ENCODE data around the gene MEIKIN.
"Not testable (repeated sequence)": the region's sequence is repeated elsewhere in the genome, so short reads cannot be mapped to it uniquely, and the experiment has no call there.

MEIKIN gene

DNA sequence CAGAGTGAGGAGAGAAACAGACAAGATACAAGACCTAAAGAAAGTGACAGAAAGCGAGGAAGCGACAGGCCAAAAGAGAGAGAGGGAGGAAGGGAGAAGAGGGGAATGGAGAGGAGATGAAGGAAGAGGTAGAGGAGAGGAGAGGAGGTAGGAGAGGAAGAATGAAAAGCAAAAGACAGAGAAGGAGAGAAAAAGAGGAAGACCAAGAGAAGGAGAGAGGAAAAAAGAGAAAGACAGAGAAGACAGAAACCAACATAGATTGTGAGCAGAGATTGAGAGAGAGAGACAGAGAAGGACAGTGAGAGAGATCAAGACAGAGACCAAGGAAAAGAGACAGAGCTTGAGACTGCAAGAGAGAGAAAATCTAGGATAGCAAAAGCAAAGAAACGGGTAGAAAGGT lies 90.0 kb downstream of the MEIKIN start:
- H3K27me3 ChIP-seq (ENCODE audit: control insufficient read depth in 2 of 2, insufficient read depth in 2 of 2, low read length in 2 of 2): no peaks in the 10 kb centered on the region
- no peaks in the 10 kb centered on the region for H3K36me3 ChIP-seq (ENCODE audit: control insufficient read depth in 2 of 2, insufficient read depth in 2 of 2, low read length in 2 of 2)
- no peaks in the 10 kb centered on the region for H3K9me3 ChIP-seq (ENCODE audit: control insufficient read depth in 2 of 2, low read length in 2 of 2)
- no peak overlapping the region for H3K4me3 ChIP-seq (ENCODE audit: low read length in 2 of 2)
- no peak overlapping the region for H3K9ac ChIP-seq (ENCODE audit: low read depth in 1 of 2, low read length in 2 of 2)
- H3K27ac ChIP-seq (ENCODE audit: low read depth in 2 of 2, low read length in 2 of 2): no peak overlapping the region
- H3K4me1 ChIP-seq (ENCODE audit: control insufficient read depth in 2 of 2, insufficient read depth in 2 of 2, low read length in 2 of 2): no peaks in the 10 kb centered on the region

GRCh38 chr5:131854134-131854533 lies 91.3 kb downstream of the MEIKIN start:
- Histone ChIP-seq H3K36me3 (ENCODE audit: control insufficient read depth in 2 of 2, insufficient read depth in 2 of 2, low read length in 2 of 2) (no peaks in the 10 kb centered on the region), H3K27ac (ENCODE audit: low read depth in 2 of 2, low read length in 2 of 2) (no peak overlapping the region), H3K4me1 (ENCODE audit: control insufficient read depth in 2 of 2, insufficient read depth in 2 of 2, low read length in 2 of 2) (no peaks in the 10 kb centered on the region), H3K27me3 (ENCODE audit: control insufficient read depth in 2 of 2, insufficient read depth in 2 of 2, low read length in 2 of 2) (no peaks in the 10 kb centered on the region), H3K9ac (ENCODE audit: low read depth in 1 of 2, low read length in 2 of 2) (no peak overlapping the region), H3K9me3 (ENCODE audit: control insufficient read depth in 2 of 2, low read length in 2 of 2) (no peaks in the 10 kb centered on the region), H3K4me3 (ENCODE audit: low read length in 2 of 2) (no peak overlapping the region)

DNA sequence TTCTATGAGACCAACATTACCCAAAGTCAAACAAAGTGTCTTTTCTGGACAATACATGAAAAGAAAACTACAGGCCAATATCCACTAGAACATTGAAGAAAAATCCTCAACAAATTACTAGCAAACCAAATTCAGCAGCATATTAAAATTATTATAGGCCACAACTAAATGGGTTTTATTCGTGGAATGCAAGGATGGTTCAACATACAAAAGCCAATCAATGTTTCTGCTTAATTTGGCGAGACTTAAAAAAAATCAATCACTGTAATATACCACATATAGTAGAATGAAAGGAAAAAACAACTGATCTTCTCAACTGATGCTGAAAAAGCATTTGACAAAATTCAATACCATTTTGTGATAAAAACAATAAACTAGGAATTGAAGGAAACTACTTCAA lies 96.8 kb downstream of the MEIKIN start:
- Histone ChIP-seq H3K9me3 (ENCODE audit: control insufficient read depth in 2 of 2, low read length in 2 of 2) (peaks cover 2 to 4% of the 10 kb centered on the region in 2 donors), H3K4me1 (ENCODE audit: control insufficient read depth in 2 of 2, insufficient read depth in 2 of 2, low read length in 2 of 2) (no peaks in the 10 kb centered on the region), H3K27me3 (ENCODE audit: control insufficient read depth in 2 of 2, insufficient read depth in 2 of 2, low read length in 2 of 2) (no peaks in the 10 kb centered on the region)

GRCh38 chr5:131846536-131846935 lies 98.9 kb downstream of the MEIKIN start:
- no peaks in the 10 kb centered on the region for H3K27me3 ChIP-seq (ENCODE audit: control insufficient read depth in 2 of 2, insufficient read depth in 2 of 2, low read length in 2 of 2)
- H3K4me3 ChIP-seq (ENCODE audit: low read length in 2 of 2): no peak overlapping the region
- no peaks in the 10 kb centered on the region for H3K36me3 ChIP-seq (ENCODE audit: control insufficient read depth in 2 of 2, insufficient read depth in 2 of 2, low read length in 2 of 2)
- peaks cover 2 to 4% of the 10 kb centered on the region in 2 donors for H3K9me3 ChIP-seq (ENCODE audit: control insufficient read depth in 2 of 2, low read length in 2 of 2)
- no peak overlapping the region for H3K9ac ChIP-seq (ENCODE audit: low read depth in 1 of 2, low read length in 2 of 2)
- no peak overlapping the region for H3K27ac ChIP-seq (ENCODE audit: low read depth in 2 of 2, low read length in 2 of 2)
- no peaks in the 10 kb centered on the region for H3K4me1 ChIP-seq (ENCODE audit: control insufficient read depth in 2 of 2, insufficient read depth in 2 of 2, low read length in 2 of 2)

More for the DNA sequence above, 96.8 kb downstream of the MEIKIN start:
- Histone ChIP-seq H3K27ac (ENCODE audit: low read depth in 2 of 2, low read length in 2 of 2) (no peak overlapping the region), H3K36me3 (ENCODE audit: control insufficient read depth in 2 of 2, insufficient read depth in 2 of 2, low read length in 2 of 2) (no peaks in the 10 kb centered on the region), H3K9ac (ENCODE audit: low read depth in 1 of 2, low read length in 2 of 2) (no peak overlapping the region), H3K4me3 (ENCODE audit: low read length in 2 of 2) (no peak overlapping the region)

DNA sequence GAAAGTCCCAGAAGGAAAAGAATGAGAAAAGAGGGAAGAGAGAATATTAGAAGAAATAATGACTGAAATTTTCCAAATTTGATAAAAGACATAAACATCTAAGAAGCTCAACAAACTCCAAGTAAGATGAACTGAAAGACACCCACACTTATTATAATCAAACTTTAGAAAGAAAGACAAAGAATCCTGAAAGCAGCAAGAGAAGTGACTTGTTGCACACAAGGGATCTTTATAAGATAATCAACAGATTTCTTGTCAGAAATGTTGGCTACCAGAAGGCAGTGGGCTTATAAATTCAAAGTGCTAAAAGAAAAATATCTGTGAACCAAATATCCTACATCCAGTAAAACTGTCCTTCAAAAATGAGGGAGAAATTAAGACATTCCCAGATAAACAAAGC lies 99.6 kb downstream of the MEIKIN start:
- no peaks in the 10 kb centered on the region for H3K36me3 ChIP-seq (ENCODE audit: control insufficient read depth in 2 of 2, insufficient read depth in 2 of 2, low read length in 2 of 2)
- no peaks in the 10 kb centered on the region for H3K4me1 ChIP-seq (ENCODE audit: control insufficient read depth in 2 of 2, insufficient read depth in 2 of 2, low read length in 2 of 2)
- H3K27me3 ChIP-seq (ENCODE audit: control insufficient read depth in 2 of 2, insufficient read depth in 2 of 2, low read length in 2 of 2): no peaks in the 10 kb centered on the region
- H3K9me3 ChIP-seq (ENCODE audit: control insufficient read depth in 2 of 2, low read length in 2 of 2): peaks cover 2 to 4% of the 10 kb centered on the region in 2 donors
- H3K4me3 ChIP-seq (ENCODE audit: low read length in 2 of 2): no peak overlapping the region
- no peak overlapping the region for H3K27ac ChIP-seq (ENCODE audit: low read depth in 2 of 2, low read length in 2 of 2)
- H3K9ac ChIP-seq (ENCODE audit: low read depth in 1 of 2, low read length in 2 of 2): no peak overlapping the region

GRCh38 chr5:131842971-131843370 lies 102.5 kb downstream of the MEIKIN start:
- H3K4me1 ChIP-seq (ENCODE audit: control insufficient read depth in 2 of 2, insufficient read depth in 2 of 2, low read length in 2 of 2); H3K4me3 ChIP-seq (ENCODE audit: low read length in 2 of 2); H3K9me3 ChIP-seq (ENCODE audit: control insufficient read depth in 2 of 2, low read length in 2 of 2); H3K27ac ChIP-seq (ENCODE audit: low read depth in 2 of 2, low read length in 2 of 2); H3K9ac ChIP-seq (ENCODE audit: low read depth in 1 of 2, low read length in 2 of 2); H3K36me3 ChIP-seq (ENCODE audit: control insufficient read depth in 2 of 2, insufficient read depth in 2 of 2, low read length in 2 of 2); H3K27me3 ChIP-seq (ENCODE audit: control insufficient read depth in 2 of 2, insufficient read depth in 2 of 2, low read length in 2 of 2): not testable (repeated sequence)

DNA sequence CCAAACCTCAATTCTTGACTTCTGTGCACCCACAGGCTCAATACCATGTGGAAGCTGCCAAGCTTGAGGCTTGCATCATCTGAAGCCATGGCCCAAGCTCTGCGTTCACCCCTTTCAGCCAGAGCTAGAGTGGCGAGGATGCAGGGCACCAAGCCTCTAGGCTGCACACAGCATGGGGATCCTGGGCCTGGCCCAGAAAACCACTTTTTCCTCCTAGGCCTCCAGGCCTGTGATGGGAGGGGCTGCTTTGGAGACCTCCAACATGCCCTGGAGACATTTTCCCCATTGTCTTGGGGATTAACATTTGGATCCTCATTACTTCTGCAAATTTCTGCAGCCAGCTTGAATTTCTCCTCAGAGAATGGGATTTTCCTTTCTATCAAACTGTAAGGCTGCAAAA lies 112.8 kb downstream of the MEIKIN start:
- not testable (repeated sequence) for H3K9ac ChIP-seq (ENCODE audit: low read depth in 1 of 2, low read length in 2 of 2); H3K4me1 ChIP-seq (ENCODE audit: control insufficient read depth in 2 of 2, insufficient read depth in 2 of 2, low read length in 2 of 2); H3K27ac ChIP-seq (ENCODE audit: low read depth in 2 of 2, low read length in 2 of 2); H3K9me3 ChIP-seq (ENCODE audit: control insufficient read depth in 2 of 2, low read length in 2 of 2); H3K36me3 ChIP-seq (ENCODE audit: control insufficient read depth in 2 of 2, insufficient read depth in 2 of 2, low read length in 2 of 2); H3K4me3 ChIP-seq (ENCODE audit: low read length in 2 of 2); H3K27me3 ChIP-seq (ENCODE audit: control insufficient read depth in 2 of 2, insufficient read depth in 2 of 2, low read length in 2 of 2)

- Histone ChIP-seq H3K27ac (ENCODE audit: low read depth in 2 of 2, low read length in 2 of 2) (no peak overlapping the region), H3K27me3 (ENCODE audit: control insufficient read depth in 2 of 2, insufficient read depth in 2 of 2, low read length in 2 of 2) (no peaks in the 10 kb centered on the region), H3K4me1 (ENCODE audit: control insufficient read depth in 2 of 2, insufficient read depth in 2 of 2, low read length in 2 of 2) (no peaks in the 10 kb centered on the region), H3K9me3 (ENCODE audit: control insufficient read depth in 2 of 2, low read length in 2 of 2) (no peaks in the 10 kb centered on the region), H3K4me3 (ENCODE audit: low read length in 2 of 2) (no peak overlapping the region), H3K36me3 (ENCODE audit: control insufficient read depth in 2 of 2, insufficient read depth in 2 of 2, low read length in 2 of 2) (no peaks in the 10 kb centered on the region), H3K9ac (ENCODE audit: low read depth in 1 of 2, low read length in 2 of 2) (no peak overlapping the region)
These were observed 120.0 kb downstream of the MEIKIN start for GRCh38 chr5:131825404-131826013.

- Histone ChIP-seq H3K9me3 (ENCODE audit: control insufficient read depth in 2 of 2, low read length in 2 of 2) (no peaks in the 10 kb centered on the region), H3K4me1 (ENCODE audit: control insufficient read depth in 2 of 2, insufficient read depth in 2 of 2, low read length in 2 of 2) (no peaks in the 10 kb centered on the region), H3K9ac (ENCODE audit: low read depth in 1 of 2, low read length in 2 of 2) (no peak overlapping the region), H3K4me3 (ENCODE audit: low read length in 2 of 2) (no peak overlapping the region), H3K36me3 (ENCODE audit: control insufficient read depth in 2 of 2, insufficient read depth in 2 of 2, low read length in 2 of 2) (no peaks in the 10 kb centered on the region), H3K27me3 (ENCODE audit: control insufficient read depth in 2 of 2, insufficient read depth in 2 of 2, low read length in 2 of 2) (no peaks in the 10 kb centered on the region), H3K27ac (ENCODE audit: low read depth in 2 of 2, low read length in 2 of 2) (no peak overlapping the region)
These were observed 120.8 kb downstream of the MEIKIN start for GRCh38 chr5:131824631-131825030.

GRCh38 chr5:131821221-131821620 lies 124.2 kb downstream of the MEIKIN start:
- Histone ChIP-seq H3K9me3 (ENCODE audit: control insufficient read depth in 2 of 2, low read length in 2 of 2) (no peaks in the 10 kb centered on the region), H3K27ac (ENCODE audit: low read depth in 2 of 2, low read length in 2 of 2) (no peak overlapping the region), H3K4me1 (ENCODE audit: control insufficient read depth in 2 of 2, insufficient read depth in 2 of 2, low read length in 2 of 2) (no peaks in the 10 kb centered on the region), H3K36me3 (ENCODE audit: control insufficient read depth in 2 of 2, insufficient read depth in 2 of 2, low read length in 2 of 2) (no peaks in the 10 kb centered on the region), H3K4me3 (ENCODE audit: low read length in 2 of 2) (no peak overlapping the region), H3K27me3 (ENCODE audit: control insufficient read depth in 2 of 2, insufficient read depth in 2 of 2, low read length in 2 of 2) (no peaks in the 10 kb centered on the region), H3K9ac (ENCODE audit: low read depth in 1 of 2, low read length in 2 of 2) (no peak overlapping the region)

All from mucosa of rectum (tissue), 2 donors.